Central memory CD8-positive, alpha-beta T cell (primary cell): ENCODE measurements around the gene PPRC1.
"Not testable (repeated sequence)": the region's sequence is repeated elsewhere in the genome, so short reads cannot be mapped to it uniquely, and the experiment has no call there.

Experiments
- ATAC-seq: fragments of 150-1000 bp; cut with Tn5 transposase; replicated peaks from 2 replicates; pipeline ENCODE4 v1.10.0; 2022; ENCODE audit warnings: mild to moderate bottlenecking, moderate FRiP score, moderate number of reproducible peaks; ENCODE audit not compliant: poor library complexity, severe bottlenecking; ENCODE audit errors: extremely low read depth
- DNase-seq, 2 donors: peaks; one replicate each; pipeline ENCODE4 v3.0.0; 2021; ENCODE audit warnings: low spot score in 2 of 2
- H3K27ac Mint-ChIP-seq: one replicate; pipeline ENCODE4 v1.8.0; 2022; ENCODE audit warnings: low read depth, mild to moderate bottlenecking, moderate library complexity, mixed read lengths
- H3K27me3 Mint-ChIP-seq: one replicate; pipeline ENCODE4 v1.8.0; 2022; ENCODE audit warnings: mixed read lengths
- H3K36me3 Mint-ChIP-seq: one replicate; pipeline ENCODE4 v1.8.0; 2022; ENCODE audit warnings: mild to moderate bottlenecking, moderate library complexity, mixed read lengths; ENCODE audit not compliant: insufficient read depth
- H3K4me1 Mint-ChIP-seq: one replicate; pipeline ENCODE4 v1.8.0; 2022; ENCODE audit warnings: mixed read lengths
- H3K4me3 Mint-ChIP-seq: one replicate; pipeline ENCODE4 v1.8.0; 2022; ENCODE audit warnings: mild to moderate bottlenecking, moderate library complexity, mixed read lengths
- H3K9me3 Mint-ChIP-seq: one replicate; pipeline ENCODE4 v1.8.0; 2022; ENCODE audit warnings: mixed read lengths

Gene PPRC1

GRCh38 chr10:102163342-102163989 lies 30.6 kb downstream of the PPRC1 start:
- H3K36me3 Mint-ChIP-seq, result peaks cover 44% of the 10 kb centered on the region
- no peak overlapping the region for H3K4me3 Mint-ChIP-seq
- H3K27me3 Mint-ChIP-seq, result no peaks in the 10 kb centered on the region
- DNase-seq, result no peak
- no peak overlapping the region for H3K27ac Mint-ChIP-seq
- no peaks in the 10 kb centered on the region for H3K9me3 Mint-ChIP-seq
- H3K4me1 Mint-ChIP-seq, result no peaks in the 10 kb centered on the region
- ATAC-seq, result no peak

- H3K27me3 Mint-ChIP-seq, result no peaks in the 10 kb centered on the region
- peaks cover 12% of the 10 kb centered on the region for H3K36me3 Mint-ChIP-seq
- no peak overlapping the region for H3K27ac Mint-ChIP-seq
- ATAC-seq (no peak), DNase-seq (no peak)
- peaks cover 7% of the 10 kb centered on the region for H3K4me1 Mint-ChIP-seq
- H3K4me3 Mint-ChIP-seq, result no peak overlapping the region
- H3K9me3 Mint-ChIP-seq, result no peaks in the 10 kb centered on the region
Observed at GRCh38 chr10:102167861-102168260, 35.0 kb downstream of the PPRC1 start.

DNA sequence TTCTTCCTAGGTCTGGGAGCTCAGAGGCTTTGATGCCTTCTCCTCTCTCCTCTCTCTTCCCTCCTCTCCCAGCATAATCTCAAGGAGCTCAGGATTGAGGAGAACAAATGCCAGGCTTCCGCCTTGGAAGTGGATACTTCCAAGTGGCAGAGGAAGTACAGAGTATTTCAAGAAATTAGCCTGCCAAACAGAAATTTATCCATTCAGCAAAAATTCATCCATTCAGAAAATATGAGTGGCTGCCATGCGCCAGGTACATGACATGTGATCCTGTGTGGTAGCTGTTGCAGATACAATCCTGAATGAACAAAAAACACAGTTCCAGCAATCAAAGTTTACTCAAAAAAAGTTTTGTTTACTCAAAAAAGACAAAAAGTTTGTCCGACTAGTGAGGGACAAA lies 37.8 kb downstream of the PPRC1 start:
- peaks cover 7% of the 10 kb centered on the region for H3K4me1 Mint-ChIP-seq
- H3K4me3 Mint-ChIP-seq, result peak overlapping the region; percentile 23
- peaks cover 4% of the 10 kb centered on the region for H3K36me3 Mint-ChIP-seq
- ATAC-seq (no peak), DNase-seq (no peak)
- H3K9me3 Mint-ChIP-seq, result no peaks in the 10 kb centered on the region
- H3K27ac Mint-ChIP-seq, result no peak overlapping the region
- peaks cover 15% of the 10 kb centered on the region for H3K27me3 Mint-ChIP-seq

DNA sequence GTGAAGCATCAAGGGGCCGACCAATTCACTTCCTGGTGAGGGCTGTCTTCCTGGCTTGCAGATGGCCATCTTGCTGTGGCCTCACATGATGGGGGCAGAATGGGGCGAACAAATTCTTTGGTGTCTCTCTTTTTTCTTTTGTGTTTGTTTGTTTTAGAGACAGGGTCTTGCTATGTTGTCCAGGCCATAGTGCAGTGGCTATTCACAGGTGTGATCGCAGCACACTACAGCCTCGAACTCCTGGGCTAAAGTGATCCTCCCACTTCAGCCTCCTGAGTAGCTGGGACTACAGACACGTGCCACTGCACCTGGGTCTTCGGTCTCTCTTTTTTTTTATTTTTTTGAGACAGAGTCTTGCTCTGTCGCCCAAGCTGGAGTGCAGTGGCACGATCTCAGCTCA lies 39.4 kb downstream of the PPRC1 start:
- Mint-ChIP-seq H3K36me3 (peaks cover 4% of the 10 kb centered on the region), H3K27me3 (peaks cover 28% of the 10 kb centered on the region), H3K4me1 (peaks cover 7% of the 10 kb centered on the region), H3K9me3 (no peaks in the 10 kb centered on the region), H3K4me3 (no peak overlapping the region), H3K27ac (no peak overlapping the region)
- ATAC-seq, result no peak
- no peak for DNase-seq

- H3K36me3 Mint-ChIP-seq, result peaks cover 1% of the 10 kb centered on the region
- ATAC-seq (no peak), DNase-seq (no peak)
- H3K27me3 Mint-ChIP-seq, result peaks cover 42% of the 10 kb centered on the region
- no peak overlapping the region for H3K27ac Mint-ChIP-seq
- H3K9me3 Mint-ChIP-seq, result no peaks in the 10 kb centered on the region
- no peaks in the 10 kb centered on the region for H3K4me1 Mint-ChIP-seq
- no peak overlapping the region for H3K4me3 Mint-ChIP-seq
Observed at GRCh38 chr10:102175415-102175814, 42.6 kb downstream of the PPRC1 start.

DNA sequence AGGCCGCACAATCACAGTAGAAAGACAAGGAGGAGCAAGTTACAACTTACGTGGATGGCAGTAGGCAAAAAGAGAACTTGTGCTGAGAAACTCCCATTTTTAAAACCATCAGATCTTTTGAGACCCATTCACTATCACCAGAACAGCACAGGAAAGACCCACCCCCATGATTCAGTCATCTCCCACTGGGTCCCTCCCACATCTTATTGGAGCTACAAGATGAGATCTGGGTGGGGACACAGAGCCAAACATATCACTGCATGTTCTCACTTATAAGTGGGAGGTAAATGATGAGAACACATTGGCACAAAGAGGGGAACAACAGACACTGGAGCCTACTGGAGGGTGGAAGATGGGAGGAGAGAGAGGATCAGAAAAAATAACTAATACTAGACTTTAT lies 51.8 kb downstream of the PPRC1 start:
- ATAC-seq (no peak), DNase-seq (no peak)
- Mint-ChIP-seq H3K36me3 (peaks cover 2% of the 10 kb centered on the region), H3K27me3 (no peaks in the 10 kb centered on the region), H3K4me3 (no peak overlapping the region), H3K4me1 (peaks cover 5% of the 10 kb centered on the region), H3K27ac (no peak overlapping the region), H3K9me3 (no peaks in the 10 kb centered on the region)

GRCh38 chr10:102185272-102185671 lies 52.4 kb downstream of the PPRC1 start:
- Mint-ChIP-seq H3K27me3 (no peaks in the 10 kb centered on the region), H3K4me1 (peaks cover 5% of the 10 kb centered on the region), H3K36me3 (peaks cover 2% of the 10 kb centered on the region), H3K27ac (no peak overlapping the region), H3K4me3 (no peak overlapping the region), H3K9me3 (no peaks in the 10 kb centered on the region)
- DNase-seq, result no peak
- ATAC-seq, result no peak

DNA sequence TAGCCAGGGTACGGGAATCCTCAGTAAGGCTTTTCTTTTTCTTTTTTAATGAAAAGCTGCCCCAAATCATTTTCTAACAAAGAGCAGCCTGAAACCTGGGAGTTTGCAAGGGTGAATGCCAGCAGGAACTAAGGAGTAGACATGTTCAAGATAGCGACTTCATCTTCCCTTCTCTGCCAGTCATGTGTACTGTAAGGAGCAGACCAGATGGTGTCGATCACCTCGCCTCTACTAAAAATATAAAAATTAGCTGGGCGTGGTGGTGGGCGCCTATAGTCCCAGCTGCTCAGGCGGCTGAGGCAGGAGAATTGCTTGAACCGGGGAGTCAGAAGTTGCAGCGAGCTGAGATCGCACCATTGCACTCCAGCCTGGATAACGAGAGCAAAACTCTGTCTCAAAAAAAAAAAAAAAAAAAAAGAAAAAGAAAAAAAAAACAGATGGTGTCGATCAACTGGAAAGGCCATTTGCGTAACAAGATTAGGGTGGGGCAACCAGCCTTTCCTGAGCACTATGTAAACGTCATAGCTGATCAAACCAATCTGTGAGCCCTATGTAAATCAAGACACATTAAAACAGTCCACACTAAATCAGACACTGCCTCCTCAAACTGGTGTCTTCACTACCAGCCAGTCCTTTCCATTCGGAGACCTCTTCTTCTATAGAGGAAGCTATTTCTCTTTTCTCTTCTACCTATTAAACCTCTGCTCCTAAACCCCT lies 53.1 kb downstream of the PPRC1 start:
- no peaks in the 10 kb centered on the region for H3K9me3 Mint-ChIP-seq

DNA sequence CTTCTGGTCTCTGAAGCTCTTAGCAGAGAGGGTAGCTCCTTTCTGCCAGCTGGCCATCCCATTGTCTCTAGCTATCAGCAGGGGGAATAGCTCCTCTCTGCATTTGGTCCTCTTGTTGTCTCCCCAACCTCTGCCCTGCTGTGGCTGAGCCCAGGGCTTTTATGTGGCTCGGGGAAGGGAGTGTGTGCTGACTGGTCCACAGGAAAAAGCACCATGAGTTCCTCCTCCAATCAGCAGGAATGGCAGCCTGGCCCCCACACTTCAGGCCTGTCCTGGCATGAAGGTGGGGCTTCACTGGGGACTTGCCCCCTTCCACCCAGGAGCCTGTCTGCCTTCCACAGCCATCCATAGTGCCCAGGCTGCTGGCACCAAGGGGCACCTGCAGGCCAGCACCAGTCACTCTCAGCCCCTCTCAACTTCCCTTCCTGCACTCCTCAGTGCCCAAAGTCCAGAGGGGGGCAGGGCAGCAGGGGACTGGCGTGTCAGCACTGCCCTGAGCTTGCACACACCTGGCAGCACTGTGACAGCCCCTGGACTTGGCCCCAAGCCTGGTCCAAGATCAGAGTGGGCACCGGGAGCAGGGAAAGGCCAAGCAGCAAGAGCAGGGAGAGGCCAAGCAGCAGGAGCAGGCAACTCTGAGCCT lies 55.6 kb downstream of the PPRC1 start:
- Mint-ChIP-seq H3K36me3 (peaks cover 2% of the 10 kb centered on the region), H3K4me1 (peaks cover 5% of the 10 kb centered on the region), H3K27me3 (no peaks in the 10 kb centered on the region), H3K27ac (peak overlapping the region; percentile 58), H3K4me3 (peak overlapping the region; percentile 40), H3K9me3 (no peaks in the 10 kb centered on the region)
- DNase-seq, result no peak
- no peak for ATAC-seq

More for the DNA sequence above, 53.1 kb downstream of the PPRC1 start:
- H3K36me3 Mint-ChIP-seq, result peaks cover 2% of the 10 kb centered on the region
- H3K27me3 Mint-ChIP-seq, result no peaks in the 10 kb centered on the region
- H3K4me3 Mint-ChIP-seq, result no peak overlapping the region
- no peak overlapping the region for H3K27ac Mint-ChIP-seq
- DNase-seq (no peak), ATAC-seq (no peak)
- H3K4me1 Mint-ChIP-seq, result peaks cover 5% of the 10 kb centered on the region

DNA sequence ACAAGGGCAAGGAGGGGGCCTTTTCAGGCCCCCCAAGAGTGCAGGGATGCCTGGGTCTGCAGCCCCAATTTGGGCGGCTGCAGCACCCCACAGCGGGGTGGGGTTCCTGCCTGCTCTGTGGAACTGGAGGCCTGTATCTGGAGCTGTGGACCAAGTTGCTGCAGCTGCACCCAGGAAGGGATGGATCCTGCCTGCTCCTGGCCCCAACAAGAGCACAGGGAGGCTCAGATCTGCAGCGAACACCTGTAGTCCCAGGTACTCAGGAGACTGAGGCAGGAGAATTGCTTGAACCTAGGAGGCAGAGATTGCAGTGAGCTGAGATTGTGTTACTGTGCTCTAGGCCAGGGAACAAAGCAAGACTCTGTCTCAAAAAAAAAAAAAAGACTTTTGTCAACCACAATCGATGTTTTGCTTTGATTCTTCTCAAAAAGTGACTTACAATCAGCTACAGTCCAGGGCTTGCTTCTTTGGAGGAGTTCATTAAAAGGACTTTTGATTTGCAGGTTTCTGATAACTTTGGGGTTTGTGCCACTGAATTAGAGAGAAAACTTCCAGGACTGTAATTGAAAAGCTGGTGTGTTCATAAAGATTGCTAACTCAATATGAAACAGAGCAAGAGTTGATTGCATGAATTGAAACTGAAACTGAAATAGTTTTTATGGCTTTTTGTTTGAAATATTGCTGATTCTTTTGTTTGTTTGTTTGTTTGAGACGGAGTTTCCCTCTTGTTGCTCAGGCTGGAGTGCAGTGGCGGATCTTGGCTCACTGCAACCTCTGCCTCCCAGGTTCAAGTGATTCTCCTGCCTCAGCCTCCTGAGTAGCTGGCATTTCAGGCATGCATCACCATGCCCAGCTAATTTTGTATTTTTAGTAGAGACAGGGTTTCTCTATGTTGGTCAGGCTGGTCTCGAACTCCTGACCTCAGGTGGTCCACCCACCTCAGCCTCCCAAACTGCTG lies 56.4 kb downstream of the PPRC1 start:
- H3K4me3 Mint-ChIP-seq, result peak overlapping the region; percentile 40
- H3K4me1 Mint-ChIP-seq, H3K36me3 Mint-ChIP-seq, H3K27me3 Mint-ChIP-seq, DNase-seq, H3K9me3 Mint-ChIP-seq: not testable (repeated sequence)
- ATAC-seq, result peak; percentile 54
- peak overlapping the region; percentile 58 for H3K27ac Mint-ChIP-seq

GRCh38 chr10:102191956-102192355 lies 59.1 kb downstream of the PPRC1 start:
- Mint-ChIP-seq H3K9me3 (no peaks in the 10 kb centered on the region), H3K4me1 (peaks cover 5% of the 10 kb centered on the region), H3K36me3 (peaks cover 2% of the 10 kb centered on the region), H3K27me3 (no peaks in the 10 kb centered on the region), H3K27ac (no peak overlapping the region), H3K4me3 (no peak overlapping the region)
- ATAC-seq, result no peak
- DNase-seq, result no peak

GRCh38 chr10:102195296-102195870 lies 62.5 kb downstream of the PPRC1 start:
- H3K36me3 Mint-ChIP-seq, result no peaks in the 10 kb centered on the region
- DNase-seq (no peak), ATAC-seq (no peak)
- no peaks in the 10 kb centered on the region for H3K9me3 Mint-ChIP-seq
- H3K27me3 Mint-ChIP-seq, result no peaks in the 10 kb centered on the region
- H3K27ac Mint-ChIP-seq, result no peak overlapping the region
- H3K4me3 Mint-ChIP-seq, result no peak overlapping the region
- no peaks in the 10 kb centered on the region for H3K4me1 Mint-ChIP-seq
